Cardiac fibroblast (primary cell): ENCODE results near the gene ROS1.
"Not testable (repeated sequence)": the region's sequence is repeated elsewhere in the genome, so short reads cannot be mapped to it uniquely, and the experiment has no call there.

Experiments used
- DNase-seq, 2 donors: peaks; one replicate each; pipeline versions ENCODE4 v3.0.0 to v3.0.0-alpha.2; 2010; ENCODE audit warnings: low read depth in 2 of 2
- H3K4me3 ChIP-seq, 2 donors: replicated peaks in 1 of 2; 1 replicate in 1 of 2; 2 replicates in 1 of 2; pipeline ENCODE4 v1.5.1; 2011; ENCODE audit warnings: low read depth in 2 of 2, low read length in 2 of 2, mild to moderate bottlenecking in 2 of 2, moderate library complexity in 1 of 2
- TF ChIP-seq, protein P1 (sequence below): IDR thresholded peaks from one replicate; pipeline ENCODE4 v1.5.1; 2011; ENCODE audit warnings: low read depth, mild to moderate bottlenecking, low read length, inconsistent platforms

The ROS1 gene

DNA sequence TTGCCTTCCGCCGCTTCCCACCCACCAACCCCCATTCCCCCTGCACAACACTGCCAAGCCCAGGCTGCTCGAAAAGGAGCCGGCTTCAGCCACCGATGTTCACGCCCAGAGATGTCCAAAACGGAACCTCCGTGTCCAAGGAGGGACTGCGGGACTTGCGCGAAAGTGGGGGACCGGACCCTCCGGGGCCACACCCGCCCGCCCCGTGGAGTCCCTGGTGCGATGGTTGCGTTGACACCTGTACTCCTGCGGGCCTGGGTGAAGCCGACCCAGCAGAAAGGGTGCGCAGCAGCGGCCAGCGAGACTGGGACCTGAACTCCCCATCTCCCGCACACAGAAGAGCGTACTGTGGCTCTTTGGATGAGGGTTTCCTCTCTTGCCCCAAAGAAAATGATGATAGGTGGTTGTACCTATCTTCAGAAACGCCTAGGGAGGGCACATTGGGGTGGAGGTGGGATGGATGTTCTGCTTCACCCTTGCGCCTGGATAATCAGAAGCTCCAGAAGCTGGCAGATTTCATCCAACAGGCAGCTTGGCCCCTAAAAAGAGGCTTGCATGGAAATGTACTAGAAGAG lies 162.3 kb downstream of the ROS1 start:
- H3K4me3 ChIP-seq, result no peak overlapping the region
- DNase-seq, result no peak
- TF ChIP-seq, protein P1, sequence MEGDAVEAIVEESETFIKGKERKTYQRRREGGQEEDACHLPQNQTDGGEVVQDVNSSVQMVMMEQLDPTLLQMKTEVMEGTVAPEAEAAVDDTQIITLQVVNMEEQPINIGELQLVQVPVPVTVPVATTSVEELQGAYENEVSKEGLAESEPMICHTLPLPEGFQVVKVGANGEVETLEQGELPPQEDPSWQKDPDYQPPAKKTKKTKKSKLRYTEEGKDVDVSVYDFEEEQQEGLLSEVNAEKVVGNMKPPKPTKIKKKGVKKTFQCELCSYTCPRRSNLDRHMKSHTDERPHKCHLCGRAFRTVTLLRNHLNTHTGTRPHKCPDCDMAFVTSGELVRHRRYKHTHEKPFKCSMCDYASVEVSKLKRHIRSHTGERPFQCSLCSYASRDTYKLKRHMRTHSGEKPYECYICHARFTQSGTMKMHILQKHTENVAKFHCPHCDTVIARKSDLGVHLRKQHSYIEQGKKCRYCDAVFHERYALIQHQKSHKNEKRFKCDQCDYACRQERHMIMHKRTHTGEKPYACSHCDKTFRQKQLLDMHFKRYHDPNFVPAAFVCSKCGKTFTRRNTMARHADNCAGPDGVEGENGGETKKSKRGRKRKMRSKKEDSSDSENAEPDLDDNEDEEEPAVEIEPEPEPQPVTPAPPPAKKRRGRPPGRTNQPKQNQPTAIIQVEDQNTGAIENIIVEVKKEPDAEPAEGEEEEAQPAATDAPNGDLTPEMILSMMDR, result no peak

DNA sequence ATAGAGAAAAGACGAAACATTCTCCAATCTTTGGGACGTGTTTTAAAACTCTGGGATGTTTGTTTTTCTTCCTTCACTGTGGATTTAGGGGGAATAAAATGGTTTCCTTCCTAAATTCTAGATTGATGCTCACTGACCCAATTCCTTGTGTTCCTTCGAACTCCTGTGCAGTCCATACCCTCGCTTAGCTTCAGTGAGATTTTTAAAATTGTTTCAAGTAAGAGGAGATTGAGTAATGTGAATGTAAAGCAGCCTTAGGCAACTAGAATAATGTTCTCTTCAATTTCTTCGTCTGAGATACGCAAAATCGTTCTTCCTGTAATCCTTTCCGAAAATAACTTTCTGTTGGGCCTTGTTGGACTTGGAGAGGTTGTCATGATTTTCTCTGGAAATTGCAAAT lies 162.9 kb downstream of the ROS1 start:
- no peak for DNase-seq
- H3K4me3 ChIP-seq, result no peak overlapping the region
- TF ChIP-seq, protein P1, result no peak

DNA sequence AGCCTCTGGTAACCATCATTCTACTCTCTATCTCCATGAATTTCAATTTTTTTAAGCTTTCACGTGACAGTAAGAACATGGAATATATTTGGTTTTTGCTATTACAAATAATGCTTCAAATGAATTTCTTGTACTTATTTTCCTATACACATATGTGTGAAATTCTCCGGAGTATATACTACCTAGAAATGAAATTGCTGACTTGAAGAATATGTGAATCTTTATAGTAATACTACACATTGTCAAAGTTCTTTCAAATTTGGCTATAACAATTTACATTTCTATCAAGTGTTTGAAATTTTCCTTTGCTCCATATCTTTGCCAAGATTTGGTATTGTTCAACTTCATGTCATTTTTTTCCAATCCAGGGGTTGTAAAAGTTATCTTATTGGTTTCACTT lies 172.0 kb downstream of the ROS1 start:
- TF ChIP-seq, protein P1, result no peak
- DNase-seq, result no peak
- H3K4me3 ChIP-seq, result no peak overlapping the region

DNA sequence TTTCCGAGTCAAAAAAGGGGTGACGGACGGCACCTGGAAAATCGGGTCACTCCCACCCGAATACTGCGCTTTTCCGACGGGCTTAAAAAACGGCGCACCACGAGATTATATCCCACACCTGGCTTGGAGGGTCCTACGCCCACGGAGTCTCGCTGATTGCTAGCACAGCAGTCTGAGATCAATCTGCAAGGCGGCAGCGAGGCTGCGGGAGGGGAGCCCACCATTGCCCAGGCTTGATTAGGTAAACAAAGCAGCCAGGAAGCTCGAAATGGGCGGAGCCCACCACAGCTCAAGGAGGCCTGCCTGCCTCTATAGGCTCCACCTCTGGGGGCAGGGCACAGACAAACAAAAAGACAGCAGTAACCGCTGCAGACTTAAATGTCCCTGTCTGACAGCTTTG lies 180.8 kb downstream of the ROS1 start:
- not testable (repeated sequence) for DNase-seq, H3K4me3 ChIP-seq

DNA sequence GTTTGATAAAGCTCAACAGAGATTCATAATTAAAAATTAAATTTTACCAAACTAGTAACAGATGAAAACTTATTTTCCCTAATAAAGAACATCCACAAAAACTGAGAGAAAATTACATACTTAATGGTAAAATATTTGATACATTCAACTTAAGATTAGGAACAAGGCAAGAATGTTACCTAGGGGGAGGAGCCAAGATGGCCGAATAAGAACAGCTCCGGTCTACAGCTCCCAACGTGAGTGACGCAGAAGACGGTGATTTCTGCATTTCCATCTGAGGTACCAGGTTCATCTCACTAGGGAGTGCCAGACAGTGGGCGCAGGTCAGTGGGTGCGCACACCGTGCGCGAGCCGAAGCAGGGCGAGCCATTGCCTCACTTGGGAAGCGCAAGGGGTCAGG lies 181.2 kb downstream of the ROS1 start:
- not testable (repeated sequence) for H3K4me3 ChIP-seq

More for the DNA sequence above, 181.2 kb downstream of the ROS1 start:
- not testable (repeated sequence) for DNase-seq
